HepG2 (cell line): ENCODE measurements around the gene MRPL51. TPM values are rescaled to one million over a fixed set of nuclear protein-coding genes. Genes with fewer than 3 reads are reported as not detected.
A peak's percentile ranks its signal among the peaks of the same experiment; 100 is the strongest.

Experiments used
- ASH2L ChIP-seq: fragments of 300-600, 200-600 bp; sonication (generic); IDR thresholded peaks from 2 replicates; pipeline ENCODE4 v1.7.0; 2017; ENCODE audit warnings: low read depth, mild to moderate bottlenecking, moderate library complexity, mixed read lengths, low read length; ENCODE audit not compliant: insufficient read length
- HNRNPL ChIP-seq: fragments of 200-400 bp; formaldehyde crosslinking; IDR thresholded peaks from 2 replicates; pipeline ENCODE4 v1.6.1; 2017; ENCODE audit warnings: mild to moderate bottlenecking, low read depth, low read length
- IRF1 ChIP-seq: sonication (generic); formaldehyde crosslinking; IDR thresholded peaks from 2 replicates; pipeline ENCODE4 v1.4.0; 2020; ENCODE audit warnings: low read depth, mild to moderate bottlenecking, missing genetic modification reagents
- KDM5B ChIP-seq: sonication (generic); formaldehyde crosslinking; IDR thresholded peaks from 2 replicates; pipeline ENCODE4 v1.4.0; 2020; ENCODE audit warnings: missing genetic modification reagents, mild to moderate bottlenecking, borderline replicate concordance
- PCBP2 ChIP-seq: fragments of 200-400 bp; formaldehyde crosslinking; optimal IDR thresholded peaks from 2 replicates; pipeline ENCODE3; 2018; ENCODE audit warnings: low read length, low read depth; ENCODE audit not compliant: poor library complexity, severe bottlenecking
- PTBP1 ChIP-seq: fragments of 200-400 bp; formaldehyde crosslinking; IDR thresholded peaks from 2 replicates; pipeline ENCODE4 v1.6.1; 2018; ENCODE audit warnings: low read length, low read depth; ENCODE audit not compliant: poor library complexity, severe bottlenecking
- SALL1 ChIP-seq: sonication (generic); formaldehyde crosslinking; IDR thresholded peaks from 2 replicates; pipeline ENCODE4 v1.8.0; 2022; ENCODE audit warnings: mild to moderate bottlenecking, missing genetic modification reagents
- ZNF230 ChIP-seq: sonication (generic); formaldehyde crosslinking; IDR thresholded peaks from 2 replicates; pipeline ENCODE4 v1.4.0; 2020; ENCODE audit warnings: mild to moderate bottlenecking, missing genetic modification reagents
- ZNF605 ChIP-seq: sonication (generic); formaldehyde crosslinking; IDR thresholded peaks from 2 replicates; pipeline ENCODE4 v1.8.0; 2022; ENCODE audit warnings: mild to moderate bottlenecking, missing genetic modification reagents
- ZNF710 ChIP-seq: sonication (generic); formaldehyde crosslinking; IDR thresholded peaks from 2 replicates; pipeline ENCODE4 v1.5.0; 2020; ENCODE audit warnings: mild to moderate bottlenecking, missing genetic modification reagents, borderline replicate concordance
- ZNF784 ChIP-seq: sonication (generic); formaldehyde crosslinking; IDR thresholded peaks from 2 replicates; pipeline ENCODE4 v1.5.1; 2020; ENCODE audit warnings: missing genetic modification reagents, mild to moderate bottlenecking, borderline replicate concordance
- ZNF788 ChIP-seq: sonication (generic); formaldehyde crosslinking; IDR thresholded peaks from 2 replicates; pipeline ENCODE4 v1.5.0; 2020; ENCODE audit warnings: mild to moderate bottlenecking, missing genetic modification reagents, borderline replicate concordance
- polyA plus RNA-seq, 8 experiments: library from polyadenylated mRNA; depleted of rRNA in 3 of 8; stranded (reverse) in 7 of 8; unstranded in 1 of 8; fragments of >200 nt; fragmentation: Illumina TruSeq in 4 of 8; extraction: Trizol in 4 of 8; gene quantifications; 2 replicates each; pipeline versions ENCODE4 v1.2.1 to v1.2.3, GENCODE V29; 2011 to 2016; ENCODE audit warnings: low read depth in 4 of 8, missing spikeins in 1 of 8, mixed read lengths in 1 of 8; ENCODE audit not compliant: insufficient read depth in 1 of 8
- total RNA-seq, 5 experiments: library from RNA; depleted of rRNA; stranded (reverse); fragments of >200 nt; fragmentation: Illumina TruSeq; extraction: Trizol; gene quantifications; 2 replicates each; pipeline ENCODE4 v1.2.3, GENCODE V29; 2016; ENCODE audit warnings: low read depth in 1 of 5
- TF ChIP-seq, protein P1 (sequence below): sonication (generic); formaldehyde crosslinking; IDR thresholded peaks from 2 replicates; pipeline ENCODE4 v1.4.0; 2020; ENCODE audit warnings: low read depth, missing genetic modification reagents
- TF ChIP-seq, protein P2 (sequence below): sonication (generic); formaldehyde crosslinking; IDR thresholded peaks from 2 replicates; pipeline ENCODE4 v1.4.0; 2020; ENCODE audit warnings: missing genetic modification reagents

Gene MRPL51
- total and polyA plus RNA-seq, 2 of the 13 experiments (the other 11 are each of a cell fraction or from before 2014, with no cell fraction given) = 64.8 to 278 TPM

GRCh38 chr12:6452245-6452943 is 40.7 kb downstream of the MRPL51 start (continued):
- peak; percentile 77; the same call in 1 of the 2 replicates for TF ChIP-seq ZNF784
- 0 out of 2 replicates have a peak, but pooled peaks have one; percentile 9 for TF ChIP-seq IRF1 (CRISPR knock-in tag)
- TF ChIP-seq, protein P1, sequence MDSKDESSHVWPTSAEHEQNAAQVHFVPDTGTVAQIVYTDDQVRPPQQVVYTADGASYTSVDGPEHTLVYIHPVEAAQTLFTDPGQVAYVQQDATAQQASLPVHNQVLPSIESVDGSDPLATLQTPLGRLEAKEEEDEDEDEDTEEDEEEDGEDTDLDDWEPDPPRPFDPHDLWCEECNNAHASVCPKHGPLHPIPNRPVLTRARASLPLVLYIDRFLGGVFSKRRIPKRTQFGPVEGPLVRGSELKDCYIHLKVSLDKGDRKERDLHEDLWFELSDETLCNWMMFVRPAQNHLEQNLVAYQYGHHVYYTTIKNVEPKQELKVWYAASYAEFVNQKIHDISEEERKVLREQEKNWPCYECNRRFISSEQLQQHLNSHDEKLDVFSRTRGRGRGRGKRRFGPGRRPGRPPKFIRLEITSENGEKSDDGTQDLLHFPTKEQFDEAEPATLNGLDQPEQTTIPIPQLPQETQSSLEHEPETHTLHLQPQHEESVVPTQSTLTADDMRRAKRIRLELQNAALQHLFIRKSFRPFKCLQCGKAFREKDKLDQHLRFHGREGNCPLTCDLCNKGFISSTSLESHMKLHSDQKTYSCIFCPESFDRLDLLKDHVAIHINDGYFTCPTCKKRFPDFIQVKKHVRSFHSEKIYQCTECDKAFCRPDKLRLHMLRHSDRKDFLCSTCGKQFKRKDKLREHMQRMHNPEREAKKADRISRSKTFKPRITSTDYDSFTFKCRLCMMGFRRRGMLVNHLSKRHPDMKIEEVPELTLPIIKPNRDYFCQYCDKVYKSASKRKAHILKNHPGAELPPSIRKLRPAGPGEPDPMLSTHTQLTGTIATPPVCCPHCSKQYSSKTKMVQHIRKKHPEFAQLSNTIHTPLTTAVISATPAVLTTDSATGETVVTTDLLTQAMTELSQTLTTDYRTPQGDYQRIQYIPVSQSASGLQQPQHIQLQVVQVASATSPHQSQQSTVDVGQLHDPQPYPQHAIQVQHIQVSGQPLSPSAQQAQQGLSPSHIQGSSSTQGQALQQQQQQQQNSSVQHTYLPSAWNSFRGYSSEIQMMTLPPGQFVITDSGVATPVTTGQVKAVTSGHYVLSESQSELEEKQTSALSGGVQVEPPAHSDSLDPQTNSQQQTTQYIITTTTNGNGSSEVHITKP (CRISPR knock-in tag) = peak; percentile 53; the same call in 1 of the 2 replicates
- peak; percentile 35 for TF ChIP-seq PTBP1
- 0 out of 2 replicates have a peak, but pooled peaks have one; percentile 21 for TF ChIP-seq ZNF230 (CRISPR knock-in tag)
- peak; percentile 3 for TF ChIP-seq ASH2L
- TF ChIP-seq ZNF605 (CRISPR knock-in tag) = 0 out of 2 replicates have a peak, but pooled peaks have one; percentile 5
- peak; percentile 11 for TF ChIP-seq PCBP2
- TF ChIP-seq, protein P2, sequence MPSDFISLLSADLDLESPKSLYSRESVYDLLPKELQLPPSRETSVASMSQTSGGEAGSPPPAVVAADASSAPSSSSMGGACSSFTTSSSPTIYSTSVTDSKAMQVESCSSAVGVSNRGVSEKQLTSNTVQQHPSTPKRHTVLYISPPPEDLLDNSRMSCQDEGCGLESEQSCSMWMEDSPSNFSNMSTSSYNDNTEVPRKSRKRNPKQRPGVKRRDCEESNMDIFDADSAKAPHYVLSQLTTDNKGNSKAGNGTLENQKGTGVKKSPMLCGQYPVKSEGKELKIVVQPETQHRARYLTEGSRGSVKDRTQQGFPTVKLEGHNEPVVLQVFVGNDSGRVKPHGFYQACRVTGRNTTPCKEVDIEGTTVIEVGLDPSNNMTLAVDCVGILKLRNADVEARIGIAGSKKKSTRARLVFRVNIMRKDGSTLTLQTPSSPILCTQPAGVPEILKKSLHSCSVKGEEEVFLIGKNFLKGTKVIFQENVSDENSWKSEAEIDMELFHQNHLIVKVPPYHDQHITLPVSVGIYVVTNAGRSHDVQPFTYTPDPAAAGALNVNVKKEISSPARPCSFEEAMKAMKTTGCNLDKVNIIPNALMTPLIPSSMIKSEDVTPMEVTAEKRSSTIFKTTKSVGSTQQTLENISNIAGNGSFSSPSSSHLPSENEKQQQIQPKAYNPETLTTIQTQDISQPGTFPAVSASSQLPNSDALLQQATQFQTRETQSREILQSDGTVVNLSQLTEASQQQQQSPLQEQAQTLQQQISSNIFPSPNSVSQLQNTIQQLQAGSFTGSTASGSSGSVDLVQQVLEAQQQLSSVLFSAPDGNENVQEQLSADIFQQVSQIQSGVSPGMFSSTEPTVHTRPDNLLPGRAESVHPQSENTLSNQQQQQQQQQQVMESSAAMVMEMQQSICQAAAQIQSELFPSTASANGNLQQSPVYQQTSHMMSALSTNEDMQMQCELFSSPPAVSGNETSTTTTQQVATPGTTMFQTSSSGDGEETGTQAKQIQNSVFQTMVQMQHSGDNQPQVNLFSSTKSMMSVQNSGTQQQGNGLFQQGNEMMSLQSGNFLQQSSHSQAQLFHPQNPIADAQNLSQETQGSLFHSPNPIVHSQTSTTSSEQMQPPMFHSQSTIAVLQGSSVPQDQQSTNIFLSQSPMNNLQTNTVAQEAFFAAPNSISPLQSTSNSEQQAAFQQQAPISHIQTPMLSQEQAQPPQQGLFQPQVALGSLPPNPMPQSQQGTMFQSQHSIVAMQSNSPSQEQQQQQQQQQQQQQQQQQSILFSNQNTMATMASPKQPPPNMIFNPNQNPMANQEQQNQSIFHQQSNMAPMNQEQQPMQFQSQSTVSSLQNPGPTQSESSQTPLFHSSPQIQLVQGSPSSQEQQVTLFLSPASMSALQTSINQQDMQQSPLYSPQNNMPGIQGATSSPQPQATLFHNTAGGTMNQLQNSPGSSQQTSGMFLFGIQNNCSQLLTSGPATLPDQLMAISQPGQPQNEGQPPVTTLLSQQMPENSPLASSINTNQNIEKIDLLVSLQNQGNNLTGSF (CRISPR knock-in tag) = no peak
- TF ChIP-seq SALL1 (CRISPR knock-in tag) = 0 out of 2 replicates have a peak, but pooled peaks have one; percentile 13
- 0 out of 2 replicates have a peak, but pooled peaks have one; percentile 12 for TF ChIP-seq KDM5B (CRISPR knock-in tag)
- 0 out of 2 replicates have a peak, but pooled peaks have one; percentile 10 for TF ChIP-seq ZNF788
- peak; percentile 49; the same call in 1 of the 2 replicates for TF ChIP-seq ZNF710 (CRISPR knock-in tag)
- 0 out of 2 replicates have a peak, but pooled peaks have one; percentile 31 for TF ChIP-seq HNRNPL
